ENCODE measurements around the gene IPO4. TPM values are rescaled to one million over a fixed set of nuclear protein-coding genes. Genes with fewer than 3 reads are reported as not detected.

IPO4 gene
- total and polyA plus RNA-seq, 10 of the 15 experiments (the other 5 are each of a cell fraction or from before 2014, with no cell fraction given), result 7.8 to 139 (median 37.6) TPM

DNA sequence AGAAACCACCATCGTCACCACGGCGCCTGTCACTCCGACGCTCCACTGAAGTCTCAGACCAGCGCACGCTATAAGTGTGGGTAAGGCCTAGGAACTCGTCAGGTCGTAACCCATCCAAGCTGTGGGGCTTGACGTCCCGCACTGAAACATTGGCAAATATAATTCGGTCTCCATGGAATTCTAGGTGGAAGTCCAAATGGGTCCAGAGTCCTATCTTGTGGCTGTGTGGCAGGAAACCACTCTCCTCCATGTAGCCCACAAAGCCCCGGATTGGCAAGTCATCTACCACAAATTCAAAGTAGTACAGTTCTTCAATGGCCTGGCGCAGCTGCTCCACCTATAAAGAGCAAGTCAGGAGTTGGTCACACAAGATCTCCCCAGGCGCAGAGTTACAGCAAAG lies 4.3 kb upstream of the IPO4 start (continued):
- TF ChIP-seq, protein P1, sequence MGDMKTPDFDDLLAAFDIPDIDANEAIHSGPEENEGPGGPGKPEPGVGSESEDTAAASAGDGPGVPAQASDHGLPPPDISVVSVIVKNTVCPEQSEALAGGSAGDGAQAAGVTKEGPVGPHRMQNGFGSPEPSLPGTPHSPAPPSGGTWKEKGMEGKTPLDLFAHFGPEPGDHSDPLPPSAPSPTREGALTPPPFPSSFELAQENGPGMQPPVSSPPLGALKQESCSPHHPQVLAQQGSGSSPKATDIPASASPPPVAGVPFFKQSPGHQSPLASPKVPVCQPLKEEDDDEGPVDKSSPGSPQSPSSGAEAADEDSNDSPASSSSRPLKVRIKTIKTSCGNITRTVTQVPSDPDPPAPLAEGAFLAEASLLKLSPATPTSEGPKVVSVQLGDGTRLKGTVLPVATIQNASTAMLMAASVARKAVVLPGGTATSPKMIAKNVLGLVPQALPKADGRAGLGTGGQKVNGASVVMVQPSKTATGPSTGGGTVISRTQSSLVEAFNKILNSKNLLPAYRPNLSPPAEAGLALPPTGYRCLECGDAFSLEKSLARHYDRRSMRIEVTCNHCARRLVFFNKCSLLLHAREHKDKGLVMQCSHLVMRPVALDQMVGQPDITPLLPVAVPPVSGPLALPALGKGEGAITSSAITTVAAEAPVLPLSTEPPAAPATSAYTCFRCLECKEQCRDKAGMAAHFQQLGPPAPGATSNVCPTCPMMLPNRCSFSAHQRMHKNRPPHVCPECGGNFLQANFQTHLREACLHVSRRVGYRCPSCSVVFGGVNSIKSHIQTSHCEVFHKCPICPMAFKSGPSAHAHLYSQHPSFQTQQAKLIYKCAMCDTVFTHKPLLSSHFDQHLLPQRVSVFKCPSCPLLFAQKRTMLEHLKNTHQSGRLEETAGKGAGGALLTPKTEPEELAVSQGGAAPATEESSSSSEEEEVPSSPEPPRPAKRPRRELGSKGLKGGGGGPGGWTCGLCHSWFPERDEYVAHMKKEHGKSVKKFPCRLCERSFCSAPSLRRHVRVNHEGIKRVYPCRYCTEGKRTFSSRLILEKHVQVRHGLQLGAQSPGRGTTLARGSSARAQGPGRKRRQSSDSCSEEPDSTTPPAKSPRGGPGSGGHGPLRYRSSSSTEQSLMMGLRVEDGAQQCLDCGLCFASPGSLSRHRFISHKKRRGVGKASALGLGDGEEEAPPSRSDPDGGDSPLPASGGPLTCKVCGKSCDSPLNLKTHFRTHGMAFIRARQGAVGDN (IDR thresholded peaks at IDR 0.05), result no peak
- TF ChIP-seq PAX5 (IDR thresholded peaks at IDR 0.05; ENCODE audit: borderline replicate concordance, low read depth, low read length) (no peak), KAT2A (conservative IDR thresholded peaks at IDR 0.05; ENCODE audit: control insufficient read depth, low read depth, low read length) (no peak), NRF1 (conservative IDR thresholded peaks at IDR 0.05; ENCODE audit: low read depth, low read length) (no peak), RB1 (IDR thresholded peaks at IDR 0.05; ENCODE audit: borderline replicate concordance) (no peak), ZNF217 (IDR thresholded peaks at IDR 0.05) (no peak)

DNA sequence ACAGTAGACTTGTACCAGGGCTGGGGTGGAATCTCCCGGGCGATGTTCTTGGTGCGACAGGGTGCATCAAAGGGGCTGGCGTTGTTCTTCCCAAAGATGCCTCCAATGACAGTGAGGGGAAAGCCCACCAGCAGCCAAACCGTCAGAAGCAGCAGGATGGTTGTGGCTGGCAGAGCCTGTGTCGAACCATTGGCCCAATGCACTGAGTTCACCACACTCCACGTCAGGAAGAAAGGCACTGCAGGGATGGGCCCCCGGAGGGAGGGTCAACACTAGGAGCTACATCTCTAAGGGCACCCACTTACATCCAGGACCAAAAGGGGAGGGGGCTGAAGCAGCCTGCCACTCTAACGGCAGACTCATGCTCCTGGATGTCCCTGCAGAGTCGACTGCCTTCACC lies 1.8 kb upstream of the IPO4 start:
- Histone ChIP-seq H3K4me1 (ENCODE audit: control insufficient read depth, insufficient read depth, low read length) (peaks cover 9% of the 10 kb centered on the region), H3K27me3 (replicated peaks in 1 of 2; ENCODE audit: control insufficient read depth in 2 of 2, insufficient read depth in 2 of 2, low read length in 1 of 2) (no peaks in the 10 kb centered on the region), H3K36me3 (ENCODE audit: control insufficient read depth in 2 of 2, insufficient read depth in 2 of 2, low read length in 1 of 2) (peaks cover 2 to 17% of the 10 kb centered on the region in 2 experiments), H4K20me1 (ENCODE audit: control insufficient read depth, insufficient read depth) (no peaks in the 10 kb centered on the region), H3K9me3 (replicated peaks; ENCODE audit: control insufficient read depth, insufficient read depth, low read length) (no peaks in the 10 kb centered on the region), H3K4me2 (ENCODE audit: control insufficient read depth, insufficient read depth) (no peak overlapping the region), H3K4me3 (no peak overlapping the region), H3K79me2 (ENCODE audit: control insufficient read depth, insufficient read depth, low read length) (peaks cover 37% of the 10 kb centered on the region), H2AFZ (ENCODE audit: control insufficient read depth, low read depth, low read length) (no peak overlapping the region), H3K9ac (ENCODE audit: control insufficient read depth, insufficient read depth, low read length) (no peak overlapping the region), H3K27ac (ENCODE audit: control insufficient read depth, insufficient read depth) (no peak overlapping the region)
- intact Hi-C loops (cut with micrococcal nuclease; ENCODE audit: unreplicated experiment), result no loop called here
- 83% methylated on average over 10 of the region's 10 CpGs for WGBS (ENCODE audit: insufficient coverage, insufficient replicate concordance, low lambda C conversion rate, missing lambda C conversion rate)
- ATAC-seq (no peak), DNase-seq (ENCODE audit: low read depth, low spot score) (no peak), FAIRE-seq (no peak)
- CTCF ChIA-PET, result interaction anchor here (1.2 to 2.2 kb wide), 2 partner anchors 52 to 106 kb away, joined by 3 to 7 read pairs; partner anchors contain the start of gene TINF2
- RAD21 ChIA-PET (ENCODE audit: unreplicated experiment), result no interaction called here
- BruUV-seq (replicated peaks), result no TSS peak
- in situ Hi-C loops (cut with MboI), result no loop called here
- POLR2A ChIA-PET, result interaction anchor here (1.0 to 2.5 kb wide), 3 partner anchors 23 to 65 kb away, joined by 3 to 10 read pairs (median 3); partner anchors contain the start of genes CHMP4A, PSME2 and RNF31
- SMC1A ChIA-PET (ENCODE audit: uncharacterized antibody, unreplicated experiment), result no interaction called here
- TF ChIP-seq JUND (IDR thresholded peaks at IDR 0.05; ENCODE audit: low read depth, low read length) (no peak), SMC3 (IDR thresholded peaks at IDR 0.05; ENCODE audit: borderline replicate concordance, low read length) (no peak), LARP7 (IDR thresholded peaks at IDR 0.05) (no peak), ZBED1 (IDR thresholded peaks at IDR 0.05; ENCODE audit: borderline replicate concordance) (no peak), CEBPB (IDR thresholded peaks at IDR 0.05; ENCODE audit: borderline replicate concordance in 1 of 2, low read depth in 2 of 2, low read length in 2 of 2) (no peak), RAD51 (IDR thresholded peaks at IDR 0.05) (no peak)
- TF ChIP-seq, protein P2, sequence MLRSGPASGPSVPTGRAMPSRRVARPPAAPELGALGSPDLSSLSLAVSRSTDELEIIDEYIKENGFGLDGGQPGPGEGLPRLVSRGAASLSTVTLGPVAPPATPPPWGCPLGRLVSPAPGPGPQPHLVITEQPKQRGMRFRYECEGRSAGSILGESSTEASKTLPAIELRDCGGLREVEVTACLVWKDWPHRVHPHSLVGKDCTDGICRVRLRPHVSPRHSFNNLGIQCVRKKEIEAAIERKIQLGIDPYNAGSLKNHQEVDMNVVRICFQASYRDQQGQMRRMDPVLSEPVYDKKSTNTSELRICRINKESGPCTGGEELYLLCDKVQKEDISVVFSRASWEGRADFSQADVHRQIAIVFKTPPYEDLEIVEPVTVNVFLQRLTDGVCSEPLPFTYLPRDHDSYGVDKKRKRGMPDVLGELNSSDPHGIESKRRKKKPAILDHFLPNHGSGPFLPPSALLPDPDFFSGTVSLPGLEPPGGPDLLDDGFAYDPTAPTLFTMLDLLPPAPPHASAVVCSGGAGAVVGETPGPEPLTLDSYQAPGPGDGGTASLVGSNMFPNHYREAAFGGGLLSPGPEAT (IDR thresholded peaks at IDR 0.05; ENCODE audit: low read depth), result no peak
- TF ChIP-seq, protein P3, sequence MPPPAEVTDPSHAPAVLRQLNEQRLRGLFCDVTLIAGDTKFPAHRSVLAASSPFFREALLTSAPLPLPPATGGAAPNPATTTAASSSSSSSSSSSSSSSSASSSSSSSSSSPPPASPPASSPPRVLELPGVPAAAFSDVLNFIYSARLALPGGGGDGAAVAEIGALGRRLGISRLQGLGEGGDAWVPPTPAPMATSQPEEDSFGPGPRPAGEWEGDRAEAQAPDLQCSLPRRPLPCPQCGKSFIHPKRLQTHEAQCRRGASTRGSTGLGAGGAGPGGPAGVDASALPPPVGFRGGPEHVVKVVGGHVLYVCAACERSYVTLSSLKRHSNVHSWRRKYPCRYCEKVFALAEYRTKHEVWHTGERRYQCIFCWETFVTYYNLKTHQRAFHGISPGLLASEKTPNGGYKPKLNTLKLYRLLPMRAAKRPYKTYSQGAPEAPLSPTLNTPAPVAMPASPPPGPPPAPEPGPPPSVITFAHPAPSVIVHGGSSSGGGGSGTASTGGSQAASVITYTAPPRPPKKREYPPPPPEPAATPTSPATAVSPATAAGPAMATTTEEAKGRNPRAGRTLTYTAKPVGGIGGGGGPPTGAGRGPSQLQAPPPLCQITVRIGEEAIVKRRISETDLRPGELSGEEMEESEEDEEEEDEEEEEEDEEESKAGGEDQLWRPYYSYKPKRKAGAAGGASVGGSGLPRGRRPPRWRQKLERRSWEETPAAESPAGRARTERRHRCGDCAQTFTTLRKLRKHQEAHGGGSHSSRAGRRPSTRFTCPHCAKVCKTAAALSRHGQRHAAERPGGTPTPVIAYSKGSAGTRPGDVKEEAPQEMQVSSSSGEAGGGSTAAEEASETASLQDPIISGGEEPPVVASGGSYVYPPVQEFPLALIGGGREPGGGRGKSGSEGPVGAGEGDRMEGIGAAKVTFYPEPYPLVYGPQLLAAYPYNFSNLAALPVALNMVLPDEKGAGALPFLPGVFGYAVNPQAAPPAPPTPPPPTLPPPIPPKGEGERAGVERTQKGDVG (CRISPR knock-in tag; IDR thresholded peaks at IDR 0.05), result no peak

All from GM12878 (cell line).